Bronchial epithelial cell (primary cell): ENCODE measurements around the gene CDH22. TPM values are rescaled to one million over a fixed set of nuclear protein-coding genes. Genes with fewer than 3 reads are reported as not detected.

ENCODE experiments used
- DNase-seq: peaks from one replicate; pipeline ENCODE4 v3.0.0-alpha.2; 2010; ENCODE audit warnings: low read depth
- FAIRE-seq: peaks from 2 replicates; lab custom pipeline; 2011; peaks lifted over from hg19 to GRCh38; lab: Jason Lieb, UNC
- H3K27me3 ChIP-seq: 2 replicates; pipeline ENCODE4 v1.5.1; 2011; ENCODE audit warnings: low read length; ENCODE audit not compliant: control insufficient read depth, insufficient read depth
- H3K36me3 ChIP-seq: 2 replicates; pipeline ENCODE4 v1.5.1; 2011; ENCODE audit warnings: low read length; ENCODE audit not compliant: control insufficient read depth, insufficient read depth
- H3K4me3 ChIP-seq: 2 replicates; pipeline ENCODE4 v1.5.1; 2011; ENCODE audit warnings: mild to moderate bottlenecking, low read depth, low read length, control low read depth
- CTCF ChIP-seq: IDR thresholded peaks from 2 replicates; pipeline ENCODE4 v1.5.1; 2011; ENCODE audit warnings: mild to moderate bottlenecking, moderate library complexity, low read length, control low read depth, inconsistent platforms; ENCODE audit not compliant: insufficient read depth, severe bottlenecking
- total RNA-seq: library from RNA; depleted of rRNA; stranded (reverse); fragments of >200 nt; gene quantifications from 2 replicates; pipeline ENCODE4 v1.2.1, GENCODE V29; 2014

CDH22 gene
- total RNA-seq, 1 donor from 2014 or later: not detected

DNA sequence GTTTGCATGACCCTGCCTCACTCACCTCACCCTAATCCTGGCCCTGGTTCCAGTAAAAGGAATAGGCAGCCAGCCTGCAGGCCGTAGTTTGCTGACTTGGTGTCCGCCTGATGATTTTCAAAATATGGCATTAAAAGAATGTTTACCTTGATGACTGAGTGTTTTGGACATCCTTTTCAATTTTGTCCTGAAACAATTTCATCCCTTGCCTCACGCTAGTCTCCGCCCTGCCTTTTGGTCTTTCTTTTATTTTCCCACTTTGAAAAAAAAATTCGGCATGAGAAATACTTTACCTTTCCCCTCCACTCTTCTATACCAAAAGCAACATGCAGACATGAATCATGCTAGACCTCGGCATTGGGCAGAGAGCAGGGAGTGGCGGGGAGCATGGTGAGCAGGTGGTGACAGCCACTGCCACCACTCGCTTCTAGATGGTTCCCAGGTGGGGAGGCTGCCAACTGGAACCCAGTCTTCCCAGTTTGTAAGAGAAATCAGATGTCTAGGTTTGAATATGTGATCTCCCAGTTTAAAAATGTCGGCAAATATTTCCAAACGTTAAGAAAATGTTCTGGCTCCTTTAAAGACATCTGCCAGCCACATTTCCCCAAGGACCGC is 180.8 kb downstream of the CDH22 start:
- H3K36me3 ChIP-seq: no peaks in the 10 kb centered on the region
- TF ChIP-seq CTCF: no peak
- H3K27me3 ChIP-seq: peaks cover 10% of the 10 kb centered on the region
- no peak overlapping the region for H3K4me3 ChIP-seq
- no peak for FAIRE-seq
- DNase-seq: no peak

DNA sequence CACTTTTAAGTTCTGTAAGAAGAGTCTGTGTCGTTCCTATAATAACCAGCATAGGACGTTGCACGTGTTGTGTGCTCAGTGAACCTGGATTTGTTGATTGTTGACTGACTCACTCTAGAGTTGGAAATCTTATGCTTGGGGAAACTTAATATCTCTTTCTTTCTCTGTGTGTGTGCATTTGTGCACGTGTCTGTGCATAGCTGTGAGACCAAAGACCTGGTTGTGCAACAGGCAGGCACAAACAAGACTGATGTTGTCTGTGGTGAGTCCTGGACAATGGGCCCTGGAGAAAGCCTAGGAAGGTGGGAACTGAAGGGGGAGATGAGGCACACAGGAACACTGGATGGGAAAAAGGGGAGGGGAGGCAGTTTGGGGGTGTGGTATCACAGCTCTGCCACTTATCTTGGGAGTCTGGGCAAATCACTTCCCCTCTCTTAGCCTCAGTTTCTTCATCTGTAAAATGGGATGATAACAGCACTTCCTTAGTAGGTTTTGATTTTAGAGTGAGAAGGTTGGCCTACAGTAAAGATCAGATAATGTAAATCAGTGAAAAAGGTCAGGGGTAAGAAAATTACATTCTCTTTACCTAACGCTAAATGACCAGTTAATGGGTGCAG is 181.8 kb downstream of the CDH22 start:
- FAIRE-seq (no peak), DNase-seq (peak; percentile 79)
- Histone ChIP-seq H3K36me3 (no peaks in the 10 kb centered on the region), H3K4me3 (no peak overlapping the region), H3K27me3 (peaks cover 8% of the 10 kb centered on the region)
- no peak for TF ChIP-seq CTCF

Other genes starting within 250 kb of the CDH22 start
- gene NCOA5, start 218.5 kb downstream of the CDH22 start, total RNA-seq: 7.9 and 9.5 TPM in 2 replicates
- 4.7 and 6.5 TPM in 2 replicates for gene CD40, start 190.2 kb downstream of the CDH22 start, total RNA-seq
- 15.5 and 21.1 TPM in 2 replicates for gene ELMO2, start 98.1 kb upstream of the CDH22 start, total RNA-seq
- 1.5 and 1.6 TPM in 2 replicates for gene ZNF334, start 205.1 kb upstream of the CDH22 start, total RNA-seq
- gene OCSTAMP, start 242.2 kb upstream of the CDH22 start, total RNA-seq: not detected in 2 replicates